GM23338 (cell line): ENCODE results near the gene KIAA0040. TPM values are rescaled to one million over a fixed set of nuclear protein-coding genes. Genes with fewer than 3 reads are reported as not detected.

Experiments
- ATAC-seq: fragments of 200-7000 bp; cut with Tn5 transposase; 3 replicates; pipeline ENCODE4 v1.9.1; 2020
- DNase-seq: peaks from one replicate; pipeline ENCODE4 v3.0.0-alpha.2; 2015; ENCODE audit warnings: low spot score
- H2AFZ ChIP-seq: fragments of 200-600 bp; sonication (generic); 2 replicates; pipeline ENCODE4 v1.8.0; 2016; ENCODE audit warnings: antibody characterized with exemption, mild to moderate bottlenecking, moderate library complexity
- H3F3A ChIP-seq: fragments of 200-600 bp; sonication (generic); replicated peaks from 2 replicates; pipeline ENCODE4 v1.8.0; 2017; ENCODE audit warnings: antibody characterized with exemption, mixed run types, low read depth
- H3K27ac ChIP-seq: fragments of 200-600 bp; sonication (generic); 2 replicates; pipeline ENCODE4 v1.6.1; 2016; ENCODE audit warnings: low read depth
- H3K27me3 ChIP-seq: fragments of 200-600 bp; sonication (generic); 2 replicates; pipeline ENCODE4 v1.8.0; 2016; ENCODE audit warnings: mild to moderate bottlenecking, mixed run types, moderate library complexity; ENCODE audit not compliant: insufficient read depth
- H3K36me3 ChIP-seq: fragments of 200-600 bp; sonication (generic); 2 replicates; pipeline ENCODE4 v1.8.0; 2016; ENCODE audit warnings: mild to moderate bottlenecking; ENCODE audit not compliant: insufficient read depth
- H3K4me1 ChIP-seq: fragments of 200-600 bp; sonication (generic); 2 replicates; pipeline ENCODE4 v1.8.0; 2016; ENCODE audit warnings: mild to moderate bottlenecking, moderate library complexity; ENCODE audit not compliant: insufficient read depth
- H3K4me2 ChIP-seq: fragments of 200-600 bp; sonication (generic); 2 replicates; pipeline ENCODE4 v1.7.1; 2017; ENCODE audit warnings: mixed run types
- H3K4me3 ChIP-seq: fragments of 200-600 bp; sonication (generic); 2 replicates; pipeline ENCODE4 v1.6.1; 2016; ENCODE audit warnings: mixed run types
- H3K79me2 ChIP-seq: fragments of 200-600 bp; sonication (generic); replicated peaks from 2 replicates; pipeline ENCODE4 v1.8.0; 2017; ENCODE audit warnings: mild to moderate bottlenecking; ENCODE audit not compliant: insufficient read depth
- H3K9me2 ChIP-seq: fragments of 200-600 bp; sonication (generic); 2 replicates; pipeline ENCODE4 v1.8.0; 2017; ENCODE audit not compliant: insufficient read depth
- H4K20me1 ChIP-seq: fragments of 200-600 bp; sonication (generic); replicated peaks from 2 replicates; pipeline ENCODE4 v1.8.0; 2017; ENCODE audit warnings: mild to moderate bottlenecking; ENCODE audit not compliant: insufficient read depth
- H3K27ac Mint-ChIP-seq: 2 replicates; pipeline ENCODE4 v1.8.0; 2020; ENCODE audit warnings: inconsistent platforms, mild to moderate bottlenecking, moderate library complexity, mixed read lengths
- H3K27me3 Mint-ChIP-seq: 3 replicates; pipeline ENCODE4 v1.8.0; 2022; ENCODE audit warnings: low read depth, mild to moderate bottlenecking, moderate library complexity, mixed read lengths, inconsistent platforms; ENCODE audit not compliant: insufficient read depth, poor library complexity
- H3K36me3 Mint-ChIP-seq: 3 replicates; pipeline ENCODE4 v1.8.0; 2021; ENCODE audit warnings: low read depth, mild to moderate bottlenecking, inconsistent platforms, moderate library complexity, mixed read lengths
- H3K4me1 Mint-ChIP-seq: 3 replicates; pipeline ENCODE4 v1.8.0; 2020; ENCODE audit warnings: mild to moderate bottlenecking, inconsistent platforms, mixed read lengths
- H3K4me3 Mint-ChIP-seq: 3 replicates; pipeline ENCODE4 v1.8.0; 2021; ENCODE audit warnings: moderate library complexity, mild to moderate bottlenecking, inconsistent platforms, mixed read lengths
- H3K9me3 Mint-ChIP-seq: 3 replicates; pipeline ENCODE4 v1.8.0; 2020; ENCODE audit warnings: moderate library complexity, mild to moderate bottlenecking, inconsistent platforms, mixed read lengths
- CREB1 ChIP-seq: fragments of 250-450 bp; sonication (Bioruptor Pico); IDR thresholded peaks from 2 replicates; pipeline ENCODE4 v1.5.0; 2020; ENCODE audit warnings: low read depth, mild to moderate bottlenecking, moderate library complexity
- EZH2 ChIP-seq: fragments of 200-600 bp; sonication (generic); IDR thresholded peaks from one replicate; pipeline ENCODE4 v1.8.0; 2017; ENCODE audit warnings: antibody characterized with exemption, mild to moderate bottlenecking, low read depth; ENCODE audit not compliant: unreplicated experiment
- EZH2phosphoT487 ChIP-seq: fragments of 200-600 bp; sonication (generic); IDR thresholded peaks from one replicate; pipeline ENCODE4 v1.8.1; 2018; ENCODE audit warnings: antibody characterized with exemption; ENCODE audit not compliant: unreplicated experiment
- JUNB ChIP-seq: IDR thresholded peaks from one replicate; pipeline ENCODE4 v1.6.1; 2016; ENCODE audit warnings: antibody characterized with exemption; ENCODE audit not compliant: unreplicated experiment
- NANOG ChIP-seq: IDR thresholded peaks from 2 replicates; pipeline ENCODE4 v1.6.1; 2016; ENCODE audit warnings: antibody characterized with exemption, borderline replicate concordance
- POLR2AphosphoS5 ChIP-seq: IDR thresholded peaks from 2 replicates; pipeline ENCODE4 v1.6.1; 2016; ENCODE audit warnings: antibody characterized with exemption, low read depth
- STAT1 ChIP-seq: IDR thresholded peaks from one replicate; pipeline ENCODE4 v1.6.1; 2016; ENCODE audit warnings: antibody characterized with exemption; ENCODE audit not compliant: unreplicated experiment
- ZNF114 ChIP-seq: fragments of 250-450 bp; sonication (Bioruptor Pico); IDR thresholded peaks from 2 replicates; pipeline ENCODE4 v1.5.0; 2020; ENCODE audit warnings: mild to moderate bottlenecking, moderate library complexity
- ZNF331 ChIP-seq: fragments of 250-450 bp; sonication (Bioruptor Pico); IDR thresholded peaks from 2 replicates; pipeline ENCODE4 v1.5.0; 2020; ENCODE audit warnings: low read depth, mild to moderate bottlenecking, moderate library complexity
- polyA plus RNA-seq: library from polyadenylated mRNA; unstranded; fragments of >200 nt; fragmentation: Nextera tagmentation; extraction: Ambion mirVana; gene quantifications from 2 replicates; pipeline ENCODE4 v1.2.1, GENCODE V29; 2016
- total RNA-seq: library from RNA; depleted of rRNA; stranded (reverse); fragments of >200 nt; shearing (Covaris generic); gene quantifications from 2 replicates; pipeline ENCODE4 v1.2.3, GENCODE V29; 2014
- TF ChIP-seq, protein P1 (sequence below): fragments of 250-450 bp; sonication (Bioruptor Pico); IDR thresholded peaks from 2 replicates; pipeline ENCODE4 v1.5.0; 2020; ENCODE audit warnings: mild to moderate bottlenecking, moderate library complexity
- TF ChIP-seq, protein P2 (sequence below), 2 experiments: fragments of 200-600 bp in 1 of 2; sonication (generic) in 1 of 2; conservative IDR thresholded peaks; 2 replicates each; pipeline versions ENCODE4 v1.5.1 to v1.6.1; 2016 to 2017; ENCODE audit warnings: antibody characterized with exemption in 2 of 2, low read depth in 2 of 2, mild to moderate bottlenecking in 2 of 2, moderate library complexity in 1 of 2
- TF ChIP-seq, protein P3 (sequence below): IDR thresholded peaks from 2 replicates; pipeline ENCODE4 v1.6.1; 2016; ENCODE audit warnings: antibody characterized with exemption
- TF ChIP-seq, protein P4 (sequence below): IDR thresholded peaks from one replicate; pipeline ENCODE4 v1.6.1; 2018; ENCODE audit warnings: antibody characterized with exemption; ENCODE audit not compliant: unreplicated experiment

Gene KIAA0040
- total and polyA plus RNA-seq, 2 experiments from 2014 or later: 7.0 to 11.9 TPM

GRCh38 chr1:175129182-175129581 is 63.4 kb downstream of the KIAA0040 start:
- no peaks in the 10 kb centered on the region for H3K27me3 ChIP-seq
- TF ChIP-seq JUNB: no peak
- TF ChIP-seq CREB1 (CRISPR knock-in tag): no peak
- TF ChIP-seq, protein P1, sequence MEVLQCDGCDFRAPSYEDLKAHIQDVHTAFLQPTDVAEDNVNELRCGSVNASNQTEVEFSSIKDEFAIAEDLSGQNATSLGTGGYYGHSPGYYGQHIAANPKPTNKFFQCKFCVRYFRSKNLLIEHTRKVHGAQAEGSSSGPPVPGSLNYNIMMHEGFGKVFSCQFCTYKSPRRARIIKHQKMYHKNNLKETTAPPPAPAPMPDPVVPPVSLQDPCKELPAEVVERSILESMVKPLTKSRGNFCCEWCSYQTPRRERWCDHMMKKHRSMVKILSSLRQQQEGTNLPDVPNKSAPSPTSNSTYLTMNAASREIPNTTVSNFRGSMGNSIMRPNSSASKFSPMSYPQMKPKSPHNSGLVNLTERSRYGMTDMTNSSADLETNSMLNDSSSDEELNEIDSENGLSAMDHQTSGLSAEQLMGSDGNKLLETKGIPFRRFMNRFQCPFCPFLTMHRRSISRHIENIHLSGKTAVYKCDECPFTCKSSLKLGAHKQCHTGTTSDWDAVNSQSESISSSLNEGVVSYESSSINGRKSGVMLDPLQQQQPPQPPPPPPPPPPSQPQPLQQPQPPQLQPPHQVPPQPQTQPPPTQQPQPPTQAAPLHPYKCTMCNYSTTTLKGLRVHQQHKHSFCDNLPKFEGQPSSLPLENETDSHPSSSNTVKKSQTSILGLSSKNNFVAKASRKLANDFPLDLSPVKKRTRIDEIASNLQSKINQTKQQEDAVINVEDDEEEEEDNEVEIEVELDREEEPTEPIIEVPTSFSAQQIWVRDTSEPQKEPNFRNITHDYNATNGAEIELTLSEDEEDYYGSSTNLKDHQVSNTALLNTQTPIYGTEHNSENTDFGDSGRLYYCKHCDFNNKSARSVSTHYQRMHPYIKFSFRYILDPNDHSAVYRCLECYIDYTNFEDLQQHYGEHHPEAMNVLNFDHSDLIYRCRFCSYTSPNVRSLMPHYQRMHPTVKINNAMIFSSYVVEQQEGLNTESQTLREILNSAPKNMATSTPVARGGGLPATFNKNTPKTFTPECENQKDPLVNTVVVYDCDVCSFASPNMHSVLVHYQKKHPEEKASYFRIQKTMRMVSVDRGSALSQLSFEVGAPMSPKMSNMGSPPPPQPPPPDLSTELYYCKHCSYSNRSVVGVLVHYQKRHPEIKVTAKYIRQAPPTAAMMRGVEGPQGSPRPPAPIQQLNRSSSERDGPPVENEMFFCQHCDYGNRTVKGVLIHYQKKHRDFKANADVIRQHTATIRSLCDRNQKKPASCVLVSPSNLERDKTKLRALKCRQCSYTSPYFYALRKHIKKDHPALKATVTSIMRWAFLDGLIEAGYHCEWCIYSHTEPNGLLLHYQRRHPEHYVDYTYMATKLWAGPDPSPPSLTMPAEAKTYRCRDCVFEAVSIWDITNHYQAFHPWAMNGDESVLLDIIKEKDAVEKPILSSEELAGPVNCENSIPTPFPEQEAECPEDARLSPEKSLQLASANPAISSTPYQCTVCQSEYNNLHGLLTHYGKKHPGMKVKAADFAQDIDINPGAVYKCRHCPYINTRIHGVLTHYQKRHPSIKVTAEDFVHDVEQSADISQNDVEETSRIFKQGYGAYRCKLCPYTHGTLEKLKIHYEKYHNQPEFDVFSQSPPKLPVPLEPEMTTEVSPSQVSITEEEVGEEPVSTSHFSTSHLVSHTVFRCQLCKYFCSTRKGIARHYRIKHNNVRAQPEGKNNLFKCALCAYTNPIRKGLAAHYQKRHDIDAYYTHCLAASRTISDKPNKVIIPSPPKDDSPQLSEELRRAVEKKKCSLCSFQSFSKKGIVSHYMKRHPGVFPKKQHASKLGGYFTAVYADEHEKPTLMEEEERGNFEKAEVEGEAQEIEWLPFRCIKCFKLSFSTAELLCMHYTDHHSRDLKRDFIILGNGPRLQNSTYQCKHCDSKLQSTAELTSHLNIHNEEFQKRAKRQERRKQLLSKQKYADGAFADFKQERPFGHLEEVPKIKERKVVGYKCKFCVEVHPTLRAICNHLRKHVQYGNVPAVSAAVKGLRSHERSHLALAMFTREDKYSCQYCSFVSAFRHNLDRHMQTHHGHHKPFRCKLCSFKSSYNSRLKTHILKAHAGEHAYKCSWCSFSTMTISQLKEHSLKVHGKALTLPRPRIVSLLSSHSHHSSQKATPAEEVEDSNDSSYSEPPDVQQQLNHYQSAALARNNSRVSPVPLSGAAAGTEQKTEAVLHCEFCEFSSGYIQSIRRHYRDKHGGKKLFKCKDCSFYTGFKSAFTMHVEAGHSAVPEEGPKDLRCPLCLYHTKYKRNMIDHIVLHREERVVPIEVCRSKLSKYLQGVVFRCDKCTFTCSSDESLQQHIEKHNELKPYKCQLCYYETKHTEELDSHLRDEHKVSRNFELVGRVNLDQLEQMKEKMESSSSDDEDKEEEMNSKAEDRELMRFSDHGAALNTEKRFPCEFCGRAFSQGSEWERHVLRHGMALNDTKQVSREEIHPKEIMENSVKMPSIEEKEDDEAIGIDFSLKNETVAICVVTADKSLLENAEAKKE (CRISPR knock-in tag): no peak
- TF ChIP-seq STAT1: no peak
- no peak for TF ChIP-seq ZNF331 (CRISPR knock-in tag)
- no peak for TF ChIP-seq EZH2
- no peak for TF ChIP-seq EZH2phosphoT487
- TF ChIP-seq, protein P2, sequence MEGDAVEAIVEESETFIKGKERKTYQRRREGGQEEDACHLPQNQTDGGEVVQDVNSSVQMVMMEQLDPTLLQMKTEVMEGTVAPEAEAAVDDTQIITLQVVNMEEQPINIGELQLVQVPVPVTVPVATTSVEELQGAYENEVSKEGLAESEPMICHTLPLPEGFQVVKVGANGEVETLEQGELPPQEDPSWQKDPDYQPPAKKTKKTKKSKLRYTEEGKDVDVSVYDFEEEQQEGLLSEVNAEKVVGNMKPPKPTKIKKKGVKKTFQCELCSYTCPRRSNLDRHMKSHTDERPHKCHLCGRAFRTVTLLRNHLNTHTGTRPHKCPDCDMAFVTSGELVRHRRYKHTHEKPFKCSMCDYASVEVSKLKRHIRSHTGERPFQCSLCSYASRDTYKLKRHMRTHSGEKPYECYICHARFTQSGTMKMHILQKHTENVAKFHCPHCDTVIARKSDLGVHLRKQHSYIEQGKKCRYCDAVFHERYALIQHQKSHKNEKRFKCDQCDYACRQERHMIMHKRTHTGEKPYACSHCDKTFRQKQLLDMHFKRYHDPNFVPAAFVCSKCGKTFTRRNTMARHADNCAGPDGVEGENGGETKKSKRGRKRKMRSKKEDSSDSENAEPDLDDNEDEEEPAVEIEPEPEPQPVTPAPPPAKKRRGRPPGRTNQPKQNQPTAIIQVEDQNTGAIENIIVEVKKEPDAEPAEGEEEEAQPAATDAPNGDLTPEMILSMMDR (conservative IDR thresholded peaks at IDR 0.05; ENCODE audit: low read depth in 2 of 2): no peak
- TF ChIP-seq, protein P3, sequence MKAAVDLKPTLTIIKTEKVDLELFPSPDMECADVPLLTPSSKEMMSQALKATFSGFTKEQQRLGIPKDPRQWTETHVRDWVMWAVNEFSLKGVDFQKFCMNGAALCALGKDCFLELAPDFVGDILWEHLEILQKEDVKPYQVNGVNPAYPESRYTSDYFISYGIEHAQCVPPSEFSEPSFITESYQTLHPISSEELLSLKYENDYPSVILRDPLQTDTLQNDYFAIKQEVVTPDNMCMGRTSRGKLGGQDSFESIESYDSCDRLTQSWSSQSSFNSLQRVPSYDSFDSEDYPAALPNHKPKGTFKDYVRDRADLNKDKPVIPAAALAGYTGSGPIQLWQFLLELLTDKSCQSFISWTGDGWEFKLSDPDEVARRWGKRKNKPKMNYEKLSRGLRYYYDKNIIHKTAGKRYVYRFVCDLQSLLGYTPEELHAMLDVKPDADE: no peak
- no peak for TF ChIP-seq POLR2AphosphoS5
- TF ChIP-seq, protein P4, sequence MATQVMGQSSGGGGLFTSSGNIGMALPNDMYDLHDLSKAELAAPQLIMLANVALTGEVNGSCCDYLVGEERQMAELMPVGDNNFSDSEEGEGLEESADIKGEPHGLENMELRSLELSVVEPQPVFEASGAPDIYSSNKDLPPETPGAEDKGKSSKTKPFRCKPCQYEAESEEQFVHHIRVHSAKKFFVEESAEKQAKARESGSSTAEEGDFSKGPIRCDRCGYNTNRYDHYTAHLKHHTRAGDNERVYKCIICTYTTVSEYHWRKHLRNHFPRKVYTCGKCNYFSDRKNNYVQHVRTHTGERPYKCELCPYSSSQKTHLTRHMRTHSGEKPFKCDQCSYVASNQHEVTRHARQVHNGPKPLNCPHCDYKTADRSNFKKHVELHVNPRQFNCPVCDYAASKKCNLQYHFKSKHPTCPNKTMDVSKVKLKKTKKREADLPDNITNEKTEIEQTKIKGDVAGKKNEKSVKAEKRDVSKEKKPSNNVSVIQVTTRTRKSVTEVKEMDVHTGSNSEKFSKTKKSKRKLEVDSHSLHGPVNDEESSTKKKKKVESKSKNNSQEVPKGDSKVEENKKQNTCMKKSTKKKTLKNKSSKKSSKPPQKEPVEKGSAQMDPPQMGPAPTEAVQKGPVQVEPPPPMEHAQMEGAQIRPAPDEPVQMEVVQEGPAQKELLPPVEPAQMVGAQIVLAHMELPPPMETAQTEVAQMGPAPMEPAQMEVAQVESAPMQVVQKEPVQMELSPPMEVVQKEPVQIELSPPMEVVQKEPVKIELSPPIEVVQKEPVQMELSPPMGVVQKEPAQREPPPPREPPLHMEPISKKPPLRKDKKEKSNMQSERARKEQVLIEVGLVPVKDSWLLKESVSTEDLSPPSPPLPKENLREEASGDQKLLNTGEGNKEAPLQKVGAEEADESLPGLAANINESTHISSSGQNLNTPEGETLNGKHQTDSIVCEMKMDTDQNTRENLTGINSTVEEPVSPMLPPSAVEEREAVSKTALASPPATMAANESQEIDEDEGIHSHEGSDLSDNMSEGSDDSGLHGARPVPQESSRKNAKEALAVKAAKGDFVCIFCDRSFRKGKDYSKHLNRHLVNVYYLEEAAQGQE: no peak
- no peak for TF ChIP-seq NANOG
- TF ChIP-seq ZNF114 (CRISPR knock-in tag): no peak
- H3K4me1 Mint-ChIP-seq: peaks cover 49% of the 10 kb centered on the region
- DNase-seq (peak; percentile 35), ATAC-seq (peak; percentile 22)
- no peak overlapping the region for H3K4me3 Mint-ChIP-seq
- peak overlapping the region; percentile 97 for H3K27ac Mint-ChIP-seq
- no peaks in the 10 kb centered on the region for H3K79me2 ChIP-seq
- H3K36me3 Mint-ChIP-seq: no peaks in the 10 kb centered on the region
- peaks cover 2% of the 10 kb centered on the region for H3K27me3 Mint-ChIP-seq
- H3K4me3 ChIP-seq: no peak overlapping the region
- peaks cover 20% of the 10 kb centered on the region for H3K4me1 ChIP-seq
- no peaks in the 10 kb centered on the region for H3F3A ChIP-seq
- peaks cover 7% of the 10 kb centered on the region; the same call in 1 of the 2 replicates for H3K9me2 ChIP-seq
- H3K9me3 Mint-ChIP-seq: no peaks in the 10 kb centered on the region
- no peak overlapping the region for H2AFZ ChIP-seq
- no peaks in the 10 kb centered on the region for H3K36me3 ChIP-seq
- peak overlapping the region; percentile 96 for H3K27ac ChIP-seq
- H3K4me2 ChIP-seq: peak overlapping the region; percentile 35; the same call in 1 of the 2 replicates
- H4K20me1 ChIP-seq: no peaks in the 10 kb centered on the region
